T follicular helper cell (primary cell): ENCODE measurements around the gene MYH15.

Experiments used
- DNase-seq: peaks from one replicate; pipeline ENCODE4 v3.0.0-alpha.2; 2020; ENCODE audit warnings: low read depth
- total RNA-seq, 2 experiments: gene quantifications; one replicate each; lab custom pipeline; 2026; lab: John Stamatoyannopoulos, UW

Gene MYH15
- total RNA-seq = 0.18 to 0.35 reads per million in 2 experiments

DNA sequence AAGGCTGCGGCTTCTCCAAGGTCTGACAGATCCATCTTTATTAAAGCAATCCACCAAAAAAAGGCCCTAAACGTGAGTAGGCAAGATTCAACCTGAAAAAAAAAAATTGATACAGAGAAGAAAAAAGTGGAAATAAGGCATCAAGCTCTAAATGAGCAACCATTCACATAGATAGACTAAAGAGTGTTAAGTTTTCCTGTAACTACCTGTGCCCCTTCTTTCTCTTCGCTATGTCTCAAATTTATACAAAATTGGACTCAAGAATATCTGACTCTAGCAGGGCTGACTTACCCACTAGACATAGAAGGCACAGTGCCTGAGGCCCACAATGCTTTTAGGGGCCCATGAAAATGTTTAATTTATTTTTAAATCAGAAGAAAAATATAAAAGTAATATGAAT is at the start of gene MYH15:
TSS of gene MYH15 (minus strand) at position 101 of the 400 bp plus-strand sequence. CDS start at position 35, 66 bp downstream.
- no peak for DNase-seq

DNA sequence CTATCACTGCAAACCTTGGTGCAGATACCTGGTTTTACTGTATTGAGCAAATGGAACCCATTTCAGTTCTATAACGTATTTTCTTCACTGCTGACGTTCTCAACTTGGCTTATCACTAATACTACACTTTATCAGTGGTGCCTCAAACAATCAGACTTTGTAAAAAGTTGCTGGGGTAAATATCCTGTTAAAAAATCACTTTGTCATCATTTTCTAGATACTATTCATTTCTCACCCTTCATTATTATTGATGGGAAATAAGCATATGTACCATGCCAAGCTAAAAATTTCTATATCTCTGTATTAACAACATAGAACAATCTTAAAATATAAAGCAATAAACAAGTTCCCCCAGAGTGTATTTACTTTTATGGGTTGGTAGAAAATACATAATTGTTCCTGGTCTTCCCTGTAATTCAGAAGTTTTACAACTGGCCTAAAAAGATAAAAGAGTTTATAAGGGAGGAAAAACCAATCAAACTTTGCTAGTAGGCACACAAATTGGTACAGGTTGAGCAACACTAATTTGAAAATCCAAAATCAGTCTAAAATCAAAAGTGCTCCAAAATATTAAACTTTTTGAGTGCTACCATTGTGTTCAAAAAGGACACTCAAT is 45.7 kb upstream of the MYH15 start:
- DNase-seq = no peak

DNA sequence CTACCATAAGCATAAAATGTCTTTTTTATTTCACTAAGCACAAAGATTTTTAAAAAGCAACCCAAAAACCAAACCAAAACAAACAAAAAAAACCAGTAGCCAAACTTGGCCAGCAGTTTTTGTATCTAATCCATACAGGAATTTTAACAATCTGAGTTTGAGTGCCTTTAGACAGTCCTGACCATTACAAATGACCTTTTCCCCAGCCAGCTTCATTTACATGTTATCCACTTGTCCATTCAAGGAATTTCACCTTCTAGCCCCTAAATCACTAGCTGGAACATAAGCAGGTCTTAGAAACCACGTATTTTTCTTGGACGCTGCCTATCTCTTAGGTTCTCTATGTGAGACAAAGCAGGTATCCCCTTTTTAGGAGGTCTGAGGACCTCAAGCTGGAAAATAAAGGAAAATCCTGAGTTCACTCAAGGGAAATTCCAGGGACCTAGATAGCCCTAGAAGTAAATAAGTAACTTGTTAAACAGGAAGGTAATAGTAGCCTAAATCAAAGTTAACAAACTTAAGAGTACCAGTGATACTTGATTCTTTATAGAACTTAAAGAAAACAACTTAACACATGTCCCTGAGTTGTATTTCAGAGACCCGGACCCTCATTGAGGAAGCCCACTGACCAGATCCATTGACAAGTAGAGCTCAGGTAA is 44.6 kb upstream of the MYH15 start:
- DNase-seq = no peak

DNA sequence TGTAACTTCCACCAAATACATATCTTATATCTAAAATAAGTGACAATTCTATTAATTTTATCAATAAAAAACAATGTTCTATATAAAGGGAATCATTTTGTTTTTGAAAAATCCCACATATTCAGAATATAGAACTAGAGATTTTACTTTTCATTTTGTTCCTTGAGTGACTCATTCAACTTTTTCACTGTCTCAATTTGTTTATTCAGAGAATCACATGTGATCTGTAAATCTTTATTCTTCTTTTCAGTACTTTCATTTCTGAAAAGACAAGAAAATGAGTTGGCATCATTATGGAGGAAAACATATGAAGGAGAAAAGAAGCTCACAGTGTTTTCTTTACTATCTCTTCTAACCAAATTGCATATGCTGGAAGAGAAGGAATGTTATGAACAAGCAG is 43.8 kb upstream of the MYH15 start:
- DNase-seq = no peak

DNA sequence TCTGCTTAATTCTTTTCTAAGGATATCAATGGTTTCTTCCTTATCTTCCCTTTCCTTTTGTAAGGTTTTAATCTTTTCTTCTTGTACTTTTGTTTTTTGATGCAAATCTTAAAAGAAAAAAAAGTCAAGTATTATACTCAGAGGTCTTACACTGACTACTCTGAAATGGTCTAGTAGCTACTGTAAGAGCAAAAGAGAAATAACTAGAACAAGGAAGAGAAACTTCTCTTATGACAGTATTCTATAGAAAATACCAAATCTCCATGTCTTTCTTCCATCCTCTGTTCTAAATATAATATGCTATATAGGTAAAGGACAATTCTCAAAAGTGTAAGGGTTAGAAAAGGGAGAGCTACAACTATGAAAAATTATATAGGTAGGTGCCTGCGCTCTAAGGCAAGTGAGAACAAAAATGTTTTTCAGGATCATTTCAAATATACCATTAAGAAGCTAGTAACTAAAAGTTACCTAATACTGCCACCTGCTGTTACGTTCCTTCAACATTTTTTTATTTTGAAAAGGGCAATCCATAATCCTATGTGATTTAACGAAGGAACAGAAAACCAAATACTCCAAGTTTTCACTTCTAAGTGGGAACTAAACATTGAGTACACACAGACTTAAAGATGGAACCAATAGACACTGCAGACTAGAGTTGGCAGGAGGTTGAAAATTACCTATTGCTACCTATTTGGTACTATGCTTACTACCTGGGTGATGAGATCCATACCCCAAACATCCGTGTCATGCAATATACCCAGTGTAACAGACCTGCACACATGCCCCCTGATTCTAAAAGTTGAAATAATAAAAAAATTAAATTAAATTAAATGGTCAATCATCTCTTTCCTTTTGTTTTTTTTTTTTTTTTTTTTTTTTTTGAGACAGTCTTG is 42.1 kb upstream of the MYH15 start:
- no peak for DNase-seq

DNA sequence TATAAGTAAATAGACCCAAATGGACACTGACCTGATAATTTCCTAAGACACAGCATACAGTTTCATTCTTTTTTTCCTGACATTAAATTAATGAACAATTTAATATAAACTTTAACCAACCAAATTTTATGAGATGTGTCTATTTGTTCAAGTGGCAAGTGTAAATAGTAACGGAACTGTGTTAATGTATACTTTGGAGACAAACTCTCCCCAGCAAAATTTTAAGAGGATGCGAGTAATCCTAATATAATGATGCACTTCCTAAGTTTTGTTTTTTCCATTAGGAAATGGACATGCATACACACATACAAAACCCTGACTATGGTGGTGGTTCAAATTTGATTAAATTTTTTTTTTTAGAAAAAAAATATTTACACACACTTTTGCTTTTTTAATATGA is 38.5 kb upstream of the MYH15 start:
- DNase-seq = no peak

DNA sequence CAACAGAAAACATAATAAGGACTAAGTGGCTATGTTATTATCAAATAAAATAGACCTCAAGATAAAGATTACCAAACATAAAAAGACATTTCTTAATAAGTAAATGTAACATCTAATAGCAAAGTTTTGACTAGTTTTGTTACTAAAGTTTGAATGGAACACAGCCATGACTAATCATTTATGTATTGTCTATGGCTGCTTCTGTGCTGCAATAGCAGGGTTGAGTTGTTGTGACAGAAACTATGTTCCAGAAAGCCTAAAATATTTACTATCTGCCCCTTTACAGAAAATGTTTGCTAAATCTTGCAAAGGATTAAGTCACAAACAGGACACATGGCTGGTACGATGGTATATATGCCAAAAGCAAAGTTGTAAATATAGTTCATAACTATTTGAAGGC is 37.9 kb upstream of the MYH15 start:
- no peak for DNase-seq

DNA sequence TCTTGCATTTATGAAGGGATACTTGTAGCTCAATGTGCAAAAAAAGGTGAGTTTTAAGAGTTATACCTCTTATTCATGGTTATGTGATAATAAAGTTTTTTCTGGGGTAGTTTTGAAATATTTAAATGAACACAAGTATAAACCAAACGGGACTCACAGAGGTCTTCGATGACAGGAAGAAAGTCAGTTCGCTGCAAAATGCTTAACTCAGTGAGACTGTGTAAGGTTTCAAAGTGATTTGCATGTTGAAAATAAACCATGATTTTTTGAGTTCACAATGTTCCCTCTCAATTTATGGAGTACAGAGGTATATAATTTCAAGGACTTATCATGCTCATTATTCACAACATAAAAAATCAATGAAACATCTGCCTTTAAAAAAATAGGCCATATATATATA is 36.3 kb upstream of the MYH15 start:
- DNase-seq = no peak

DNA sequence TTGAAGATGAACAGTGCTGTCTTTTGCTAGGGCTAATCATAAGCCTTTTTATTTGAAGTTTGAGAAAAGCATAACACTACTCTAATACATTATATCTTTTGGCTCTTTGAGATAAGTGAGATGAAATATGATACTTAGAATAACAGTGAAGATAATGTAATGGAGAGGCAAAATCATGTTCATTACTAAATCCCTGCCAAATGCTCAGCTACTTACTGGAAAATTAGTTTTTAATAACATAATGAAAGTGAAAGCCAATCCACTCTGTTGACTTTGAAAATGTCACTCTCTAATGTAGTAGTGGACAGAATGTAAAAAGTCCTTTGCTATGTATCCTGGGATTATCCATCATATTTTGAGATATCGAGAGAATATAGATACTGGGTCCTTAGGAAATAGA is 35.9 kb upstream of the MYH15 start:
- DNase-seq = no peak

DNA sequence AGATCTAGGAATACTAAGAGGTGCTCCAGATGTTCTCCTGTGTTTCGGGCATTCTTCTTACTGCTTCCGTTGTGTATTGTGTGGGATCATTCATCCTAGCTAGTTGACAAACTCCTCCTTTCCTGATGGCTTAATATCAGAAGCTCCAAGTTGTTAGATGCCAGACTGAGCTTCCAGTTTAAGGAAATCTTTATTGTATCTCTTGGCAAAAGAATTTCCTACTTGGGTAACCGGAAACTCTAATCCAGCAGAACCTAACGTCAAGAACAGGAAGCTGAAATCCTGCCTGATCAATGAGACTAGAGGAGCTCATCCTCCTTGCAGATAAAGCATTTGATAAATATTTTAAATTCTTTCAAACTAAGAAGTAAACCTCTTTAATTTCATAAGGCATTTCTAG is 27.7 kb upstream of the MYH15 start:
- DNase-seq = no peak

DNA sequence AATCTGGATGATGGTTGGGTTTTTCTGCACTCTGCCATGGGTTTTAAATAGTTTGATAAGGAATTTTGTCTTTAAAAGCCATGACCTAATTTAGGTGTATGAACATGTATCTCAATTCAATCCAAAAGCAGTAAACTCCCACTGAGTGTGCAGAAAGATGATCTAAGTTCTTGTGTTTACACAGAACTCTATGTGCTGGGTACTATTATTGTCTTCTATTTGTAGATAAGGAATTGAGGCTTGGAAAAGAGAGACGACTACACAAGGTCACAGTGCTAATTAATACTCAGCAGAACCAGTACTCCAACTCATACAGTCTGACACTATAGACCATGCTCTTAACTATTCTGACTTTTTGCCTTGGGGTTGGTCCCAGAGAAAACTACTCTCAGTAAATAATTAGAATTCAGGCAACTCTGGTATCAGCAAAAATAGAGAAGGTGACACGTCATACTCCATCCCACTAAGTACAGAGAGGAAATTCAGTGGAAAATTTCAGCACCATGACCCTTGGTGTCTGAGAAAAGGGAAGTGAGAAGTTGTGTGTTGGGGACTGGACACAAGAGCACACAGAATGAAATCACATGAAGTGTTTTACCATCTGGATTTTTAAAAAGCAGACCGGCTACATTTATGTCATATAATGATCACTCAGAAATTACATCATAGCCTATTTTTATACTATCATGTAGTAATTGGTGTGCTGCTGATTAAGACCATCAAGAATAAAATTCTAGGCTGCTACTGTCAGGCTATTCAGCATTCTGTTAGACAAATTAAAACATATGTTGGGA is 18.3 kb upstream of the MYH15 start:
- no peak for DNase-seq

DNA sequence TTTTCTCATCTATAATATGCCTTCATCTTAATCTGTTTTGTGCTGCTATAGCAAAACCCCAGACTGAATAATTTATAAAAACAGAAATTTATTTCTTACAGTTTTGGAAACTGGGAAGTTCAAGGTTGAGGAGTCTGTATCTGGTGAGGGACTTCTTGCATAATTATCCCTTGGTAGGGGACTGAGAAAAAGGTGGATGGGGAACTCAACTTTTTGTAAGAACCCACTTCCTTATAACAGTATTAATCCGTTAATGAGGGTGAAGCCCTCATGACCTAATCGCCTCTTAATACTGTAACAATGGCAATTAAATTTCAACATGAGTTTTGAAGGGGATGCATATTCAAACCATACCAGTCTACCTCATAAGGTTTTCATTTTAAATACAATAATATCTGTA is 17.4 kb upstream of the MYH15 start:
- DNase-seq = no peak

DNA sequence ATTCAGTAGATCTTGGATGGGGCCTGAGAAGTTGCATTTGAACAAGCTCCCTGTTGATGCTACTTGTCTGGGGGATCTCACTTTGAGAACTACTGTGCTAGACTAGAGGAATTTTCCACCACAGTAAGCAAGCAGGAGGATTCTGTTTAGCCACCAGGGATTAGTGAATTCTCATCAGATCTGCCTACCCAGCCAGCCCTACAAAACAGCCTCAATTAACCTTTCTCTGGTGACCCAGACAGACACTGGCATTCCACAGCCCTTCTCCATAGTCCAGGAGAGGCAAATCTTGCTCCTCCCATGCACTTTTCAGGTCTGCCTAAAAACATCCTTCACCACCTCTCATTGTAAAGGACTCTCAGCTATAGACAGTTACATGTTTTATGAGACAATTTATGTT is 16.7 kb upstream of the MYH15 start:
- no peak for DNase-seq

DNA sequence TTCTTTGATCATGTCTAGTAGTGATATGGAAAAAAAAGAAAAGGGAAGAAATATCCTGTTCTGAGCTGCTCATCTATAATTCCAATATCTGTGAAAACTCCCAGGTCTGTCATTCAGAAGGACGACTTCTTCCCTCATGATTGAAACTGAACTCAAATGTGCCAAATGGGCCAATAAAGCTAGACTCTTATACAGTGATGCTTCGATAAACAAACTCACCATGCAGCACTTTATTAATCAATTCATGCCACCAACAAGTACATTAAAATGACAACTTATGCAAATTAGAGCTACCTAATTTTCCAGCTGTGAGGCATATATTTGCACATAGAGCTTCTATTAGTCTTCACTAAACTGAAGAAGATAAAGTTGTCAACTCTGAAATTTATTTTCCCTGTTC is 15.6 kb upstream of the MYH15 start:
- no peak for DNase-seq

DNA sequence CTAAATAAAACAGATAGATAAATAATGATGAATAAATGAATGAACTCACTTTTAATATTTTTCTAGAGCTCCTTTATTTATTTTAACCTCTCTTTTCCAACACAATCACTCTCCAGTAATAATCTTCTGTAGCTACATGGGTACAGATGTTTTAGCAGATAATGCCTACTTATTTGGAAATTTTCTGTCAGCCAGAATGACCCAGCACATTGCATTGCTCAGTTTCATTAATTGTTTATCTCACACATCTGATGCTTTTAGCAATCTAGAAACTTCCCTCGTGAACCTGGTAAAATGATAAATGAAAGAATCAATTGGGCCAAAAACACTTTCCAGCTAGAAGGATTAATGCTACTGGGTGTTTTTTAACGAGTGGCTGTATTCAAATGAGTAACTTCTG is 14.9 kb upstream of the MYH15 start:
- no peak for DNase-seq

DNA sequence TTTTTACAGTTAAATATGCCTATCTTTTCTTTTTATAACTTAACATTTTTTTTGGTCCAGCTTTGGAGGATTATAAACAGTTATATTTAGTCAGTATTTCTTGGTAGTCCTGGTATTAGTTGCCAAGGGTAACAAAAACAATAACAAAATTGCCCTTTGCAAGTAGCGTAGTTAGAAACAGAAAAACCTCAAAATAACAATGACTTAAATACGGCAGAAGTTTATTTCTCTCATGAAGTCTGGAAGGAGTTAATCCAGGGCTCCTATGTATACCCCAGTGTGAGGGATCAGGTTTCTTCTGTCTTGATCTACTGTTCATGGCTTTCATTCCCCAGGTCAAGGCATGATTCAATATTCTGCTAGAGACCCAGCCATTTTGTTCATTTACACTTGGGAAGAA is 14.1 kb upstream of the MYH15 start:
- no peak for DNase-seq

DNA sequence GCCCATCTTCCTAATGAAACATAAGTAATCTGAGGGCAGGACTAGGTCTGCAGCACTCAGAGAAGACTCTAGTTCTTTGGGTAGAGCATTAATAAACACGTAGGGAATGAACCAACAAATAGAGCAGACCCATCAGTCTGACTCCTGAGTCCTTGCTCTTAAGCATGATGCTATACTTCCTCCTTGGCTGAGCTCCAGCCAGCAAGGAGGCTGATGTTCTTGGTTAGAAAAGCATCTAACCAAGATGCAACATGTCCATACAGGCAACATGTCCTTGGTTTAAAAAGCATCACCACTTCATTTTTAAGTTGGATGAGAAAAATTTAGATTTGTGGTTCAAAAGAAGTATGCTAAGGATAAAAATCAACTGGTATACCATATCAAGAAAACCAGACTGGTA is 8.5 kb upstream of the MYH15 start:
- no peak for DNase-seq

DNA sequence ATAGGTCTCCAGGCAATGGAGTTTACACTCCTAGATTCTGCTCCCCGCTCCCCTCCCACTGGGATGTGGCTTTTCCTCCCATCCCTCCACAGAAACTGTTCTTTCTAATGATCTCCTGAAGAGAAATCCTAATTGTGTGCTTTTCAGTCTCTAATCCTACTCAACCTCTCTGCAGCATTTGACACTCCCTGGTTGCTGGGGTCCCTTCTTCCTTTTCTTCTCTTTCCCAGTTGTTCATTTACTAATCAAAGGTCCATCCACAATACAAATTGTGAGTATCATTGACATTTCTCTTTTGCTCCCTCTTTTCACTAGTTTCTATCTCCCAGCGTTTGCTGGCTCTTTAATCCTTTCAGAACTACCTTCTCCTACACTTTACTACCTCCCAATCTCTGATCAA is 6.5 kb upstream of the MYH15 start:
- DNase-seq = no peak

DNA sequence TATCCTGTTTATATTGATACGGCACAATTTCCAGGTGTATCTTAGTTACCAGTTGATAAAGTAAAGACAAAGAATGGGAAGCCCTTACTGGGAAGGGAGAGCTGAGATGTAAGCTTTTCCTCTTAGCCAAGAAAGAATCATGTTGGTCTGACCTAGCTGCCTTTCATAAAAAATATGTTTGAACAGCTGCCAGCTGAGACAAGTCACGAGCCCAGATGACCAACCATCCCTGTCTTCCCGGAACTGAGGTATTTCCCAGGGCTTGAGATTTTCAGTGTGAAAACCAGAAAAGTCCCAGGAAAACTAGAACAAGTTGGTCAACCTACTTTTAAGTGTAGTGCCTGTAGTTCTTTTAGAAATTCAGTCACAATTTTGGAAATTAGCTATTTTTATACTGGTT is 3.6 kb upstream of the MYH15 start:
- no peak for DNase-seq

DNA sequence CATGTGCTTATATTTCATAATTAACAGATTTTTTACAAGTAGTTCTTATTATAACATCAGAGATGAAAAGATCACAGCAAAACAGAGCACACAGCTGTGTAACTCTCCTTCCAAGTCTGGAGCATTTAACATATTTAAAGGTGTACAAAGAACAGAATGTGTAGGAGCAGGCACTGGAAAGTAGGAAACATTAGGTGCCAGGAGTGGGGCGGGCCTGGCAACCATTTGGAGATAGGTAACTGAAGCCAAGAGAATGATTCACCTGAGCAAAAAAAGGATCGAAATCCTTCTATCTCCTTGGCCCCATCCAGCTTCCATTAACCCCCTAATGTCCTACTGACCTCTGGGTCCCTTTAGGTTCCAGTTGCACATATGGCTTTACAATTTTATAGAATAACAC is 2.3 kb upstream of the MYH15 start:
- no peak for DNase-seq

DNA sequence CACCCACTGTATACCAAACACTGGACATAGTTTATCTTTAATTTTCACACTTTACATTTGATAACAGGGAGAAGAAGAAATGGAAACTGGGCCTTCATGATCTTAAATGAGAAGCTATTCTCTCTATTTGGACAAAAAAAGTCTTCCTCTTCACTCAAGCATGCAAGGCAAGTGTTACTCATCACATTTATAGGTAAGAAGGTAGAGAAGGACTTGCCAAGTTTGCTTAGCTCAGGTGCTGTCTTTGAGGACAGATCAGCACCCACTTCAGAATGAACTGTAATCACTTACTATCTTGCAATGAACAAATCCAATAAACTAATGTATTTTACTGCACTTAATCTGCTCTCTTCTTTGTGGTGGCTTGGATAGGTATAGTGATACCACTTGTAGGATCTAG is 1.1 kb upstream of the MYH15 start:
- DNase-seq = no peak

DNA sequence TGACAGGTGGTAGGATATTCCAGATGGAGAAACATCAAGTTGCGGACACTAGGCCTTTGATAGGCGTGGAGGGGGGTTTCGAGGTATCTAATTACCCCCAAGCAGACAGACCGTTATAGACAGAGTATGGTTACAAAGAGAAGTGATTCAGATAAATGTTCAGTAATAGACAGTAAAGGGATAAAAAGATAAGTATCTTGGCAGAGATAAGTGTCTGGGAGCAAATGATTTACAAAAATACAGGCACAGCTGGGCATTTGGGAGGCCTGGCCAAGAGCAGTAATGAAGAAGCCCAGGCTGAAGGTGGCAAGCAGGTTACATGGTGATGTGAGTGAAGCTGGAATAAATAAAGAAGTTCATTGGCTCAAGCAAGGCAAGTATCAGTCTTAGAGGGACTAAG is 659 bp upstream of the MYH15 start:
- no peak for DNase-seq
